Measurements from ENCODE around the gene ZNF583.

Gene ZNF583

GRCh38 chr19:56476093-56476492, 72.0 kb downstream of the ZNF583 start:
- no peak for TF ChIP-seq CTCF (IDR thresholded peaks at IDR 0.05; ENCODE audit: insufficient read depth, low read depth, low read length, missing control alignments)
- no peak overlapping the region for H3K4me3 ChIP-seq (ENCODE audit: low read depth, low read length)
- DNase-seq (ENCODE audit: low read depth): no peak
